Lower leg skin (tissue), 3 donors: ENCODE data around the gene MEI1.

ENCODE experiments used
- POLR2A ChIP-seq, 2 donors: fragments of 450-650 bp; IDR thresholded peaks; one replicate each; pipeline ENCODE4 v1.6.1; 2016 to 2017; ENCODE audit warnings: antibody characterized with exemption in 2 of 2, mild to moderate bottlenecking in 1 of 2, moderate library complexity in 1 of 2
- TF ChIP-seq, protein P1 (sequence below), 3 donors: fragments of 450-650 bp; IDR thresholded peaks; one replicate each; pipeline ENCODE4 v1.5.1; 2016; ENCODE audit warnings: antibody characterized with exemption in 3 of 3, mild to moderate bottlenecking in 3 of 3, moderate library complexity in 2 of 3

- TF ChIP-seq POLR2A (IDR thresholded peaks at IDR 0.05) = no peak
- TF ChIP-seq, protein P1, sequence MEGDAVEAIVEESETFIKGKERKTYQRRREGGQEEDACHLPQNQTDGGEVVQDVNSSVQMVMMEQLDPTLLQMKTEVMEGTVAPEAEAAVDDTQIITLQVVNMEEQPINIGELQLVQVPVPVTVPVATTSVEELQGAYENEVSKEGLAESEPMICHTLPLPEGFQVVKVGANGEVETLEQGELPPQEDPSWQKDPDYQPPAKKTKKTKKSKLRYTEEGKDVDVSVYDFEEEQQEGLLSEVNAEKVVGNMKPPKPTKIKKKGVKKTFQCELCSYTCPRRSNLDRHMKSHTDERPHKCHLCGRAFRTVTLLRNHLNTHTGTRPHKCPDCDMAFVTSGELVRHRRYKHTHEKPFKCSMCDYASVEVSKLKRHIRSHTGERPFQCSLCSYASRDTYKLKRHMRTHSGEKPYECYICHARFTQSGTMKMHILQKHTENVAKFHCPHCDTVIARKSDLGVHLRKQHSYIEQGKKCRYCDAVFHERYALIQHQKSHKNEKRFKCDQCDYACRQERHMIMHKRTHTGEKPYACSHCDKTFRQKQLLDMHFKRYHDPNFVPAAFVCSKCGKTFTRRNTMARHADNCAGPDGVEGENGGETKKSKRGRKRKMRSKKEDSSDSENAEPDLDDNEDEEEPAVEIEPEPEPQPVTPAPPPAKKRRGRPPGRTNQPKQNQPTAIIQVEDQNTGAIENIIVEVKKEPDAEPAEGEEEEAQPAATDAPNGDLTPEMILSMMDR (IDR thresholded peaks at IDR 0.05) = no peak
Observed at GRCh38 chr22:41810022-41810421, 110.7 kb downstream of the MEI1 start.
